Choroid plexus epithelial cell (primary cell): Measurements from ENCODE around the gene CHRNA10.
A peak's percentile ranks its signal among the peaks of the same experiment; 100 is the strongest.

Experiments used
- DNase-seq: peaks from one replicate; pipeline ENCODE4 v3.0.0-alpha.2; 2010; ENCODE audit warnings: low read depth
- H3K4me3 ChIP-seq: 2 replicates; pipeline ENCODE4 v1.5.1; 2011; ENCODE audit warnings: low read depth, mild to moderate bottlenecking, control low read depth, low read length, moderate library complexity
- CTCF ChIP-seq: conservative IDR thresholded peaks from 2 replicates; pipeline ENCODE4 v1.5.1; 2011; ENCODE audit warnings: low read depth, mild to moderate bottlenecking, control low read depth, inconsistent platforms, low read length, moderate library complexity

CHRNA10 gene

DNA sequence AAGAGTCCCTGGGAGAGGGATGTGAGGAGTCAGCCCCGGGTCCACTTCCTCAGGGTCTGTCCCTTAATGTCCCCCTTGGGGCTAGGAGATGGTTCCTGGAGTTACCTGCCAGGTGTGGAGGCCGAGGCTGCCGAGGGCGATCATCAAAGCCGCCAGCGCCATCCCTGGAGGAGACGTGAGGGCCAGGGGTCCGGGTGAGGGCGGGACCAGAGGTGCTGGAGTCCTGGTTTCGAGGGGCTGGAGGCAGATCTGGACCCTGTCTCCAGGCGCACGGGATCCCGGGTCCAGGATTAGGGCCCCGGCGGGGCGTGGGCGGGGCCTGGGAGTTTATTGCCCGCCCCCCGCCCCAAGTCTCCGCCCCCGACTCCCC is 29.5 kb downstream of the CHRNA10 start, which contains the start of gene ART5:
Gene ART5 (minus strand): TSS at position 292 of the 370 bp plus-strand sequence. CDS start 130 bp downstream, at position 162.
- no peak for DNase-seq
- TF ChIP-seq CTCF = no peak
- H3K4me3 ChIP-seq = peak within 1 kb of the TSS; percentile 62

- no peak for DNase-seq
- H3K4me3 ChIP-seq = no peak overlapping the region
- no peak for TF ChIP-seq CTCF
These were observed 30.0 kb downstream of the CHRNA10 start for GRCh38 chr11:3641191-3641590.

GRCh38 chr11:3639841-3640240 is 31.3 kb downstream of the CHRNA10 start:
- TF ChIP-seq CTCF = no peak
- no peak overlapping the region for H3K4me3 ChIP-seq
- no peak for DNase-seq

GRCh38 chr11:3638513-3638912 is 32.7 kb downstream of the CHRNA10 start:
- DNase-seq = no peak
- no peak overlapping the region for H3K4me3 ChIP-seq
- no peak for TF ChIP-seq CTCF

DNA sequence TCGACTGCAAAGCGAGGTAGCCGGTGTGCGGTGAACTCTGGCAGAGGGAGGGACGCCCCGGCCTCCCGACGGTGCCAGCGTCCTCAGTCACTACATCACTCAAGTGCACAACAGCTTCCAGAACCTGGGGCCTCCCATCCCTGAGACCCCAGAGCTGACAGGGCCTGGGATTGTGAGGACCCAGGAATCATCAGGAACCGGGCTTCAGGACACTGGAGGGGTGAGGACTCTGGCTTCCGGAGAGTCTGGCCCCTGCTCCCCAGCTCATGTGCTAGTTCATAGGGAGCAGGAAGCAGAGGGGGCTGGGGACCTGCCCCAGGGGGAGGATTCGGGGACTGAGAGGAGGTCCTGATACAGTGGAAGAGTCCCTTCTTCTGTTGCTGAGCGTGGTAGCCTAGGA is 34.0 kb downstream of the CHRNA10 start:
- no peak overlapping the region for H3K4me3 ChIP-seq
- no peak for TF ChIP-seq CTCF
- DNase-seq = no peak

DNA sequence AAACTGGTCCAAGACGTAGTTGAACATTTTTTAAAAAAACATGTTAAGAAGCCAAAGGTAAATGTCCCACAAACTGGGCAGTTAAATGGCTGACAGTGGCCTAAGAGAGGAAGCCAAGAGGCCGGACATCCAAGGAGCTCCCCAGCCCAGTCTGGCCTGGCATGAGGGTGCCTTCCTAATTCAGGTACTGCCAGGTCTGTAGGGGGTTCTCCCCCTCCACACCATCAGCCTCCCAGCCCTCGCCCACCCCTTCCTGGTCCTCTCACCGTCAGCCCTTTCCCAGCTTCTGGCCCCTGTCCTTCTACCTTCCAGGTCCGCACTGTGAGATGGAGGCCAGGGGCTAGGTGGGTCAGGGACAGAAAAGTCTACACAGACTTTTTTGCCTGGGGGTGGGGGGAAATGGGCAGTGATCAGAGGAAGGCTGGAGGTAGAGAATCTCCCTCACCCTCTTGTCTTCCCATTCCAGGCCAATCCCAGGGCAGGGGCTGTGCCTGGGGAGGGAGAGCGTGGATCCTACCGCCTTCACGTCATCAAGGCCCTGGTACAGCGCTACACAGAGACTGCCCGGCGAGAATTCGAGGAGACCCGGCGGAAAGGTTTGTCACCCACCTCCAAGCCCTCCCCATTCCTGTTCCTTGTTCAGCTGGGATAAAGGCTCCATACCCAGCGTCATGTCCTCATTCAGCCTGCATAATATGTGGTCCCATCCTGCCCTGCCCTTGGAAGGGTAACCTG is 35.4 kb downstream of the CHRNA10 start:
- no peak for TF ChIP-seq CTCF
- no peak for DNase-seq
- no peak overlapping the region for H3K4me3 ChIP-seq

- TF ChIP-seq CTCF = no peak
- DNase-seq = no peak
- no peak overlapping the region for H3K4me3 ChIP-seq
These were observed 39.0 kb downstream of the CHRNA10 start for GRCh38 chr11:3632070-3632660.
